HCT116 (cell line): ENCODE measurements around the gene BCAR1. TPM values are rescaled to one million over a fixed set of nuclear protein-coding genes. Genes with fewer than 3 reads are reported as not detected.

ENCODE experiments used
- ATAC-seq: fragments of 200-7000 bp; cut with Tn5 transposase; 2 replicates; pipeline ENCODE4 v1.9.1; 2020; ENCODE audit warnings: mild to moderate bottlenecking, moderate library complexity
- BruUV-seq: library from RNA; stranded (reverse); fragments of 400-500 nt; replicated peaks from 2 replicates; lab custom pipeline; 2021; lab: Mats Ljungman, UMichigan
- CTCF ChIA-PET: fragments of 300-600 bp; sonication (Branson Sonifier 250); formaldehyde crosslinking; loops from one replicate; lab custom pipeline; 2021; ENCODE audit warnings: antibody characterized with exemption; lab: Charles Lee
- POLR2A ChIA-PET: fragments of 300-600, 350-600 bp; sonication (Branson Sonifier 250); formaldehyde crosslinking; loops from one replicate; lab custom pipeline; 2021; ENCODE audit warnings: antibody characterized with exemption; lab: Charles Lee
- RAD21 ChIA-PET, 2 experiments: fragments of 300-600 bp; sonication (Branson Sonifier 250); formaldehyde crosslinking; loops; one replicate each; lab custom pipeline; 2023; ENCODE audit warnings: low total read pairs in 2 of 2; ENCODE audit not compliant: uncharacterized antibody in 2 of 2, unreplicated experiment in 2 of 2, low non-redundant PET in 1 of 2; lab: Charles Lee
- DNase-seq: peaks from one replicate; pipeline ENCODE4 v3.0.0-alpha.2; 2010; ENCODE audit warnings: low read depth, low spot score
- H2AFZ ChIP-seq: fragments of 200-600 bp; shearing (Covaris generic), sonication (generic); 2 replicates; pipeline ENCODE4 v1.6.1; 2017; ENCODE audit warnings: low read depth, mixed run types, mixed read lengths, antibody characterized with exemption, low read length; ENCODE audit not compliant: poor library complexity, severe bottlenecking
- H3K27ac ChIP-seq: 2 replicates; pipeline ENCODE4 v1.5.1; 2012; ENCODE audit warnings: low read depth, low read length
- H3K27me3 ChIP-seq: fragments of 200-600 bp; sonication (generic); 2 replicates; pipeline ENCODE4 v1.6.1; 2016; ENCODE audit warnings: mixed run types, low read length, mixed read lengths; ENCODE audit not compliant: insufficient read depth
- H3K36me3 ChIP-seq, 2 experiments: fragments of 200-500 bp in 1 of 2; fragments of 200-600 bp in 1 of 2; sonication (Bioruptor generic) in 1 of 2; sonication (generic) in 1 of 2; 2 replicates each; pipeline versions ENCODE4 v1.5.1 to v1.6.1; 2014 to 2016; ENCODE audit warnings: low read length in 2 of 2, inconsistent platforms in 1 of 2, mixed read lengths in 1 of 2, mixed run types in 1 of 2; ENCODE audit not compliant: insufficient read depth in 2 of 2, control insufficient read depth in 1 of 2
- H3K4me1 ChIP-seq, 2 experiments: fragments of 200-600 bp in 1 of 2; sonication (generic) in 1 of 2; 2 replicates each; pipeline versions ENCODE4 v1.5.1 to v1.6.1; 2012 to 2017; ENCODE audit warnings: low read length in 2 of 2, inconsistent platforms in 1 of 2, mild to moderate bottlenecking in 1 of 2, mixed read lengths in 1 of 2, mixed run types in 1 of 2, moderate library complexity in 1 of 2; ENCODE audit not compliant: insufficient read depth in 2 of 2, control insufficient read depth in 1 of 2
- H3K4me2 ChIP-seq: fragments of 200-600 bp; sonication (generic); 2 replicates; pipeline ENCODE4 v1.6.1; 2017; ENCODE audit warnings: mixed run types, low read length, mixed read lengths
- H3K4me3 ChIP-seq, 2 experiments: fragments of 200-600 bp in 1 of 2; sonication (generic) in 1 of 2; replicated peaks in 1 of 2; 2 replicates each; pipeline ENCODE4 v1.5.1; 2011 to 2016; ENCODE audit warnings: low read length in 2 of 2, control low read depth in 1 of 2, low read depth in 1 of 2, mild to moderate bottlenecking in 1 of 2, mixed read lengths in 1 of 2, mixed run types in 1 of 2
- H3K79me2 ChIP-seq: fragments of 200-600 bp; sonication (generic); 2 replicates; pipeline ENCODE4 v1.6.1; 2017; ENCODE audit warnings: mild to moderate bottlenecking, mixed run types, low read length, moderate library complexity, mixed read lengths; ENCODE audit not compliant: insufficient read depth
- H3K9ac ChIP-seq: fragments of 200-600 bp; sonication (generic); 2 replicates; pipeline ENCODE4 v1.6.1; 2016; ENCODE audit warnings: low read length, mixed read lengths
- H3K9me2 ChIP-seq: fragments of 200-600 bp; sonication (generic), shearing (Covaris generic); 2 replicates; pipeline ENCODE4 v1.6.1; 2017; ENCODE audit warnings: mixed run types, mild to moderate bottlenecking, moderate library complexity; ENCODE audit not compliant: insufficient read depth
- H3K9me3 ChIP-seq, 2 experiments: fragments of 200-500 bp in 1 of 2; fragments of 200-600 bp in 1 of 2; sonication (Bioruptor generic) in 1 of 2; sonication (generic) in 1 of 2; 2 replicates each; pipeline ENCODE4 v1.6.1; 2014 to 2017; ENCODE audit warnings: low read length in 2 of 2, mixed read lengths in 2 of 2, inconsistent platforms in 1 of 2, low read depth in 1 of 2, mild to moderate bottlenecking in 1 of 2, mixed run types in 1 of 2, moderate library complexity in 1 of 2; ENCODE audit not compliant: control insufficient read depth in 1 of 2, insufficient read depth in 1 of 2
- H4K20me1 ChIP-seq: fragments of 200-600 bp; sonication (generic), shearing (Covaris generic); 2 replicates; pipeline ENCODE4 v1.6.1; 2017; ENCODE audit warnings: mixed run types, mild to moderate bottlenecking, moderate library complexity; ENCODE audit not compliant: insufficient read depth
- CEBPB ChIP-seq: IDR thresholded peaks from 2 replicates; pipeline ENCODE4 v1.6.1; 2012; ENCODE audit warnings: low read depth
- CTCF ChIP-seq, 3 experiments: fragments of 200-600 bp in 1 of 3; sonication (generic) in 1 of 3; IDR thresholded peaks in 2 of 3; conservative IDR thresholded peaks in 1 of 3; 2 replicates each; pipeline ENCODE4 v1.5.1; 2012 to 2017; ENCODE audit warnings: low read depth in 2 of 3, low read length in 2 of 3, antibody characterized with exemption in 1 of 3, borderline replicate concordance in 1 of 3, control low read depth in 1 of 3, mild to moderate bottlenecking in 1 of 3, mixed read lengths in 1 of 3, mixed run types in 1 of 3, moderate library complexity in 1 of 3; ENCODE audit not compliant: insufficient read depth in 1 of 3
- EGR1 ChIP-seq: IDR thresholded peaks from 2 replicates; pipeline ENCODE4 v1.6.1; 2012; ENCODE audit warnings: low read depth
- ELF1 ChIP-seq: IDR thresholded peaks from 2 replicates; pipeline ENCODE4 v1.6.1; 2012; ENCODE audit warnings: low read depth, borderline replicate concordance
- EZH2phosphoT487 ChIP-seq: fragments of 200-600 bp; IDR thresholded peaks from 2 replicates; pipeline ENCODE4 v1.6.1; 2018; ENCODE audit warnings: antibody characterized with exemption, borderline replicate concordance
- FOSL1 ChIP-seq: IDR thresholded peaks from 2 replicates; pipeline ENCODE4 v1.6.1; 2012; ENCODE audit warnings: low read depth
- JUND ChIP-seq: IDR thresholded peaks from 2 replicates; pipeline ENCODE4 v1.6.1; 2012
- MAX ChIP-seq: IDR thresholded peaks from 2 replicates; pipeline ENCODE4 v1.6.1; 2012
- POLR2A ChIP-seq: IDR thresholded peaks from 2 replicates; pipeline ENCODE4 v1.7.0; 2011; ENCODE audit warnings: borderline replicate concordance; ENCODE audit not compliant: insufficient read depth, insufficient read length; ENCODE audit errors: extremely low read depth
- POLR2AphosphoS5 ChIP-seq: IDR thresholded peaks from 2 replicates; pipeline ENCODE4 v1.6.1; 2011; ENCODE audit warnings: mild to moderate bottlenecking, low read depth, low read length, moderate library complexity
- SIN3A ChIP-seq: IDR thresholded peaks from 2 replicates; pipeline ENCODE4 v1.6.1; 2012; ENCODE audit warnings: low read depth
- SRF ChIP-seq: IDR thresholded peaks from 2 replicates; pipeline ENCODE4 v1.6.1; 2012; ENCODE audit warnings: low read depth
- TCF7L2 ChIP-seq: IDR thresholded peaks from 2 replicates; pipeline ENCODE4 v1.7.0; 2011; ENCODE audit warnings: borderline replicate concordance, inconsistent platforms; ENCODE audit not compliant: insufficient read depth, insufficient read length; ENCODE audit errors: extremely low read depth
- ZFX ChIP-seq: fragments of 450-650 bp; IDR thresholded peaks from 2 replicates; pipeline ENCODE4 v1.6.1; 2017
- ZNF274 ChIP-seq: fragments of 200-500 bp; sonication (Bioruptor generic); IDR thresholded peaks from 2 replicates; pipeline ENCODE4 v1.6.1; 2014; ENCODE audit warnings: mild to moderate bottlenecking, low read depth, low read length, inconsistent platforms
- intact Hi-C: fragments of 100-400 bp; cut with micrococcal nuclease; formaldehyde crosslinking; loops from 2 replicates; pipeline ENCODE4 v1.10.0; 2022
- total RNA-seq: library from RNA; stranded (reverse); gene quantifications from one replicate; pipeline ENCODE4 v1.2.1, GENCODE V29; 2021; ENCODE audit not compliant: unreplicated experiment
- TF ChIP-seq, protein P1 (sequence below): IDR thresholded peaks from 2 replicates; pipeline ENCODE4 v1.6.1; 2011; ENCODE audit warnings: mild to moderate bottlenecking, low read length, moderate library complexity; ENCODE audit not compliant: insufficient replicate concordance; ENCODE audit errors: extremely low read depth
- TF ChIP-seq, protein P2 (sequence below): IDR thresholded peaks from 2 replicates; pipeline ENCODE4 v1.6.1; 2012; ENCODE audit warnings: low read depth

The BCAR1 gene
- total RNA-seq, 1 experiment from 2014 or later, result 49.6 TPM

DNA sequence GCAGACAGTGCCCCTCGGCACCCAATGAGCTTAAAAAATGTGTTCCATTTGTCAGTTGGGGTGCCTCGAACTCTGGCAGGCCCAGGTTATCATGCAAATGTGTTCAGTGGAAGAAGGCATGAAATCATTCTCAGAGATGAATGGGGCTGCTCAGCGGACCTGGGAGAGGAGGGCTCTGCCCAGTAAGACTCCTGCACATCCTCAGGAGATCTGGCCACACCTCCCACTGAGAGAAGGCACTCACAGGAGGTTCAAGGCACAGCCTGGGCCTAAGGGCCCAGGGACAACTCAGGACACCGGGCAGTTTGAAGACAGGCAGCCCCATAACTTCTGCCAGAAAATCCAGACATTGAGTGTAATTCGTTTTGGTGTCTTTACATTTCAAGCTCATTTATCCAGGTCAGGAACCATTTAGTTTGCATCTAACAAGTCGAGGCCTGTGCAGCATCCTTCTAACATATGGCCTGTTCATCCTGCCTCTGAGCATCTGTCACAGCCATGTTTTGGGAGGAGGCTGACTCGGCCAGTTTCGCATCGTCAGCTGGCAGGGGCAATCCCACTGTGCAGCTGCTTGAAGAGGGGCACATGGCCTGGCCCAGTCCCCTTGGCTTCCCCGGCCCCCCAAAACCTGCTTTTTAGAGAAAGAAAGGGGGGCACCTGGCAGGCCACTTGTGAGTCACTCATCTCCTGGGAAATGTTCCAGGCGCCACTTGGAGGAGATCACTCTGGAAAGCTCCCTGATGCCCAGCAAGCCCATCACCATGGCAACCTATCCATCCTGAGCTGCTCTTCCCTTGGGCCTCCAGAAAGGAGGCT is 31.2 kb upstream of the BCAR1 start:
- POLR2A ChIA-PET, result interaction anchor here (1.0 to 2.0 kb wide), 2 partner anchors 11 to 23 kb away, joined by 3 to 6 read pairs; no protein-coding TSS in a partner anchor
- BruUV-seq, result no TSS peak

More for the DNA sequence above, 31.2 kb upstream of the BCAR1 start:
- H3K9ac ChIP-seq, result no peak overlapping the region
- no peaks in the 10 kb centered on the region for H3K36me3 ChIP-seq
- H3K4me2 ChIP-seq, result no peak overlapping the region
- no peaks in the 10 kb centered on the region for H3K9me2 ChIP-seq
- no peaks in the 10 kb centered on the region for H4K20me1 ChIP-seq
- intact Hi-C loops, result no loop called here
- ChIA-PET RAD21 (interaction anchor here in 1 of 2 experiments (1.5 kb wide), 1 partner anchor 49 kb away, joined by 4 read pairs; no protein-coding TSS in a partner anchor), CTCF (interaction anchor here (1.1 kb wide), 1 partner anchor 10 kb away, joined by 3 read pairs; no protein-coding TSS in a partner anchor)
- ATAC-seq (no peak), DNase-seq (no peak)
- peaks cover 4 to 6% of the 10 kb centered on the region in 2 experiments; a peak in 2 of 4 replicates for H3K4me1 ChIP-seq
- TF ChIP-seq POLR2AphosphoS5 (no peak), ZNF274 (no peak), SRF (no peak), MAX (no peak), POLR2A (no peak), CEBPB (no peak), ZFX (no peak), ELF1 (no peak), SIN3A (no peak), EZH2phosphoT487 (no peak), EGR1 (no peak), CTCF (IDR thresholded peaks at IDR 0.05 in 2 of 3, conservative IDR thresholded peaks at IDR 0.05 in 1 of 3; ENCODE audit: borderline replicate concordance in 1 of 3, insufficient read depth in 1 of 3, low read depth in 2 of 3, low read length in 2 of 3) (no peak), FOSL1 (no peak), TCF7L2 (no peak), JUND (no peak)
- TF ChIP-seq, protein P1, sequence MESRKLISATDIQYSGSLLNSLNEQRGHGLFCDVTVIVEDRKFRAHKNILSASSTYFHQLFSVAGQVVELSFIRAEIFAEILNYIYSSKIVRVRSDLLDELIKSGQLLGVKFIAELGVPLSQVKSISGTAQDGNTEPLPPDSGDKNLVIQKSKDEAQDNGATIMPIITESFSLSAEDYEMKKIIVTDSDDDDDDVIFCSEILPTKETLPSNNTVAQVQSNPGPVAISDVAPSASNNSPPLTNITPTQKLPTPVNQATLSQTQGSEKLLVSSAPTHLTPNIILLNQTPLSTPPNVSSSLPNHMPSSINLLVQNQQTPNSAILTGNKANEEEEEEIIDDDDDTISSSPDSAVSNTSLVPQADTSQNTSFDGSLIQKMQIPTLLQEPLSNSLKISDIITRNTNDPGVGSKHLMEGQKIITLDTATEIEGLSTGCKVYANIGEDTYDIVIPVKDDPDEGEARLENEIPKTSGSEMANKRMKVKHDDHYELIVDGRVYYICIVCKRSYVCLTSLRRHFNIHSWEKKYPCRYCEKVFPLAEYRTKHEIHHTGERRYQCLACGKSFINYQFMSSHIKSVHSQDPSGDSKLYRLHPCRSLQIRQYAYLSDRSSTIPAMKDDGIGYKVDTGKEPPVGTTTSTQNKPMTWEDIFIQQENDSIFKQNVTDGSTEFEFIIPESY, result no peak
- TF ChIP-seq, protein P2, sequence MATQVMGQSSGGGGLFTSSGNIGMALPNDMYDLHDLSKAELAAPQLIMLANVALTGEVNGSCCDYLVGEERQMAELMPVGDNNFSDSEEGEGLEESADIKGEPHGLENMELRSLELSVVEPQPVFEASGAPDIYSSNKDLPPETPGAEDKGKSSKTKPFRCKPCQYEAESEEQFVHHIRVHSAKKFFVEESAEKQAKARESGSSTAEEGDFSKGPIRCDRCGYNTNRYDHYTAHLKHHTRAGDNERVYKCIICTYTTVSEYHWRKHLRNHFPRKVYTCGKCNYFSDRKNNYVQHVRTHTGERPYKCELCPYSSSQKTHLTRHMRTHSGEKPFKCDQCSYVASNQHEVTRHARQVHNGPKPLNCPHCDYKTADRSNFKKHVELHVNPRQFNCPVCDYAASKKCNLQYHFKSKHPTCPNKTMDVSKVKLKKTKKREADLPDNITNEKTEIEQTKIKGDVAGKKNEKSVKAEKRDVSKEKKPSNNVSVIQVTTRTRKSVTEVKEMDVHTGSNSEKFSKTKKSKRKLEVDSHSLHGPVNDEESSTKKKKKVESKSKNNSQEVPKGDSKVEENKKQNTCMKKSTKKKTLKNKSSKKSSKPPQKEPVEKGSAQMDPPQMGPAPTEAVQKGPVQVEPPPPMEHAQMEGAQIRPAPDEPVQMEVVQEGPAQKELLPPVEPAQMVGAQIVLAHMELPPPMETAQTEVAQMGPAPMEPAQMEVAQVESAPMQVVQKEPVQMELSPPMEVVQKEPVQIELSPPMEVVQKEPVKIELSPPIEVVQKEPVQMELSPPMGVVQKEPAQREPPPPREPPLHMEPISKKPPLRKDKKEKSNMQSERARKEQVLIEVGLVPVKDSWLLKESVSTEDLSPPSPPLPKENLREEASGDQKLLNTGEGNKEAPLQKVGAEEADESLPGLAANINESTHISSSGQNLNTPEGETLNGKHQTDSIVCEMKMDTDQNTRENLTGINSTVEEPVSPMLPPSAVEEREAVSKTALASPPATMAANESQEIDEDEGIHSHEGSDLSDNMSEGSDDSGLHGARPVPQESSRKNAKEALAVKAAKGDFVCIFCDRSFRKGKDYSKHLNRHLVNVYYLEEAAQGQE, result no peak
- H3K27me3 ChIP-seq, result no peaks in the 10 kb centered on the region
- no peak overlapping the region for H3K4me3 ChIP-seq
- no peak overlapping the region for H3K27ac ChIP-seq
- no peak overlapping the region for H2AFZ ChIP-seq
- no peaks in the 10 kb centered on the region for H3K79me2 ChIP-seq
- no peaks in the 10 kb centered on the region for H3K9me3 ChIP-seq
